Mucosa of gallbladder (tissue), 1 donor: Measurements from ENCODE around the gene TEX35. TPM values are rescaled to one million over a fixed set of nuclear protein-coding genes. Genes with fewer than 3 reads are reported as not detected.

Experiments
- DNase-seq: peaks from one replicate; pipeline ENCODE4 v3.0.0-alpha.2; 2020; ENCODE audit warnings: low spot score
- total RNA-seq: library from RNA; stranded (reverse); gene quantifications from one replicate; pipeline ENCODE4 v1.2.1, GENCODE V29; 2021
- donor health status: DM: no; HTN: no; CAD: no.

TEX35 gene
- total RNA-seq, 1 donor from 2014 or later: not detected

GRCh38 chr1:178518894-178519293, 6.0 kb downstream of the TEX35 start:
- DNase-seq: no peak

- DNase-seq: no peak
Measured at GRCh38 chr1:178520803-178521202, 7.9 kb downstream of the TEX35 start.

GRCh38 chr1:178521241-178521640, 8.3 kb downstream of the TEX35 start:
- DNase-seq: no peak

- no peak for DNase-seq
Measured at GRCh38 chr1:178527117-178527516, 14.2 kb downstream of the TEX35 start.

GRCh38 chr1:178528228-178528952, 15.5 kb downstream of the TEX35 start:
- no peak for DNase-seq

GRCh38 chr1:178528953-178529335, 16.0 kb downstream of the TEX35 start:
- DNase-seq: no peak

GRCh38 chr1:178529364-178530036, 16.6 kb downstream of the TEX35 start:
- no peak for DNase-seq

GRCh38 chr1:178530037-178530402, 17.1 kb downstream of the TEX35 start:
- no peak for DNase-seq

- no peak for DNase-seq
Measured at GRCh38 chr1:178530502-178530901, 17.6 kb downstream of the TEX35 start.

- no peak for DNase-seq
Measured at GRCh38 chr1:178531887-178532286, 19.0 kb downstream of the TEX35 start.

- DNase-seq: peak; percentile 86
Measured at GRCh38 chr1:178532392-178532791, 19.5 kb downstream of the TEX35 start.

GRCh38 chr1:178533121-178533946, 20.4 kb downstream of the TEX35 start:
- no peak for DNase-seq

- no peak for DNase-seq
Measured at GRCh38 chr1:178534137-178534868, 21.4 kb downstream of the TEX35 start.

- DNase-seq: no peak
Measured at GRCh38 chr1:178536329-178536728, 23.4 kb downstream of the TEX35 start.

- DNase-seq: peak; percentile 88
Measured at GRCh38 chr1:178536844-178537371, 24.0 kb downstream of the TEX35 start.

- DNase-seq: no peak
Measured at GRCh38 chr1:178537382-178538090, 24.6 kb downstream of the TEX35 start.

- no peak for DNase-seq
Measured at GRCh38 chr1:178538192-178538916, 25.4 kb downstream of the TEX35 start.

GRCh38 chr1:178539291-178539690, 26.4 kb downstream of the TEX35 start:
- DNase-seq: no peak

GRCh38 chr1:178540204-178540603, 27.3 kb downstream of the TEX35 start:
- DNase-seq: no peak

GRCh38 chr1:178540646-178541045, 27.7 kb downstream of the TEX35 start:
- no peak for DNase-seq
